ENCODE data around the gene WBP1L. TPM values are rescaled to one million over a fixed set of nuclear protein-coding genes. Genes with fewer than 3 reads are reported as not detected.
"Not testable (repeated sequence)": the region's sequence is repeated elsewhere in the genome, so short reads cannot be mapped to it uniquely, and the experiment has no call there.

The WBP1L gene
- total RNA-seq, 2 donors from 2014 or later, result 32.3 to 42.7 TPM

- DNase-seq, result no peak
- TF ChIP-seq CTCF (IDR thresholded peaks at IDR 0.05), result no peak
Observed at GRCh38 chr10:102753718-102754117, 10.0 kb downstream of the WBP1L start.

GRCh38 chr10:102757323-102757722 is 13.6 kb downstream of the WBP1L start:
- TF ChIP-seq CTCF (IDR thresholded peaks at IDR 0.05), result no peak

More at GRCh38 chr10:102753718-102754117, 10.0 kb downstream of the WBP1L start:
- Histone ChIP-seq H3K4me1 (no peaks in the 10 kb centered on the region), H3K27me3 (no peaks in the 10 kb centered on the region), H3K9me3 (no peaks in the 10 kb centered on the region), H3K4me3 (no peak overlapping the region), H3K27ac (peak overlapping the region; percentile 14), H3K36me3 (no peaks in the 10 kb centered on the region), H3K9ac (ENCODE audit: low read depth in 2 of 2, low read length in 2 of 2) (no peak overlapping the region)
- intact Hi-C loops (cut with DNase I), result no loop called here

GRCh38 chr10:102758240-102758932 is 14.6 kb downstream of the WBP1L start:
- intact Hi-C loops (cut with DNase I), result no loop called here
- TF ChIP-seq CTCF (IDR thresholded peaks at IDR 0.05), result no peak
- Histone ChIP-seq H3K9ac (ENCODE audit: low read depth in 2 of 2, low read length in 2 of 2) (no peak overlapping the region), H3K4me3 (no peak overlapping the region), H3K27ac (no peak overlapping the region), H3K36me3 (no peaks in the 10 kb centered on the region), H3K9me3 (no peaks in the 10 kb centered on the region), H3K27me3 (no peaks in the 10 kb centered on the region), H3K4me1 (no peaks in the 10 kb centered on the region)
- no peak for DNase-seq

More at GRCh38 chr10:102757323-102757722, 13.6 kb downstream of the WBP1L start:
- H3K4me1 ChIP-seq, result no peaks in the 10 kb centered on the region
- no peak overlapping the region for H3K4me3 ChIP-seq
- no peak for DNase-seq
- no peak overlapping the region for H3K9ac ChIP-seq (ENCODE audit: low read depth in 2 of 2, low read length in 2 of 2)
- no peak overlapping the region for H3K27ac ChIP-seq
- no peaks in the 10 kb centered on the region for H3K9me3 ChIP-seq
- no peaks in the 10 kb centered on the region for H3K27me3 ChIP-seq
- H3K36me3 ChIP-seq, result no peaks in the 10 kb centered on the region
- intact Hi-C loops (cut with DNase I), result no loop called here

- H3K27me3 ChIP-seq; H3K27ac ChIP-seq; H3K9me3 ChIP-seq; H3K4me1 ChIP-seq; H3K4me3 ChIP-seq; intact Hi-C loops (cut with DNase I); H3K9ac ChIP-seq (ENCODE audit: low read depth in 2 of 2, low read length in 2 of 2); DNase-seq; H3K36me3 ChIP-seq: not testable (repeated sequence)
Observed at GRCh38 chr10:102758933-102759262, 15.2 kb downstream of the WBP1L start.

GRCh38 chr10:102759497-102760210 is 15.9 kb downstream of the WBP1L start:
- no peak overlapping the region for H3K27ac ChIP-seq
- no peaks in the 10 kb centered on the region for H3K27me3 ChIP-seq
- no peak overlapping the region for H3K4me3 ChIP-seq
- H3K9ac ChIP-seq (ENCODE audit: low read depth in 2 of 2, low read length in 2 of 2), result no peak overlapping the region
- intact Hi-C loops (cut with DNase I), result no loop called here
- no peaks in the 10 kb centered on the region for H3K36me3 ChIP-seq
- no peak for DNase-seq
- no peaks in the 10 kb centered on the region for H3K4me1 ChIP-seq
- no peaks in the 10 kb centered on the region for H3K9me3 ChIP-seq
- no peak for TF ChIP-seq CTCF (IDR thresholded peaks at IDR 0.05)

- DNase-seq, result no peak
- intact Hi-C loops (cut with DNase I), result no loop called here
- Histone ChIP-seq H3K27ac (no peak overlapping the region), H3K27me3 (no peaks in the 10 kb centered on the region), H3K9ac (ENCODE audit: low read depth in 2 of 2, low read length in 2 of 2) (no peak overlapping the region), H3K36me3 (no peaks in the 10 kb centered on the region), H3K9me3 (no peaks in the 10 kb centered on the region), H3K4me1 (no peaks in the 10 kb centered on the region), H3K4me3 (no peak overlapping the region)
- TF ChIP-seq CTCF (IDR thresholded peaks at IDR 0.05), result no peak
Observed at GRCh38 chr10:102761981-102762380, 18.2 kb downstream of the WBP1L start.
